NCI-H2171 (cell line): Measurements from ENCODE around the gene MEGF8.

Experiments used
- DNase-seq: peaks from one replicate; lab custom pipeline; 2025; lab: John Stamatoyannopoulos, UW

The MEGF8 gene

DNA sequence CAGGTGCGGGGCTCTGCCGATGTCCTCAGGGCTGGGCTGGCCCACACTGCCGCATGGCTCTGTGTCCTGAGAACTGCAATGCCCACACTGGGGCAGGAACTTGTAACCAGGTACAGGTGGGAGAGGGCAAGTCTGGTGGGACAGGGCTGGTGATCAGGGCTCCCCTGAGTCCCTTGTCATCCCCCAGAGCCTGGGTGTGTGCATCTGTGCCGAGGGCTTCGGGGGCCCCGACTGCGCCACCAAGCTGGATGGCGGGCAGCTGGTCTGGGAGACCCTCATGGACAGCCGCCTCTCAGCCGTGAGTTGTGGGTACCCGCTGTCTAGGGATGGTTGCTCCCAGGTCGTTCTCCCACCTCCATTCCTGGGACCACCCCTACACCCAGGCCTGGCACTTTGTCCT is 30.5 kb downstream of the MEGF8 start:
- no peak for DNase-seq

DNA sequence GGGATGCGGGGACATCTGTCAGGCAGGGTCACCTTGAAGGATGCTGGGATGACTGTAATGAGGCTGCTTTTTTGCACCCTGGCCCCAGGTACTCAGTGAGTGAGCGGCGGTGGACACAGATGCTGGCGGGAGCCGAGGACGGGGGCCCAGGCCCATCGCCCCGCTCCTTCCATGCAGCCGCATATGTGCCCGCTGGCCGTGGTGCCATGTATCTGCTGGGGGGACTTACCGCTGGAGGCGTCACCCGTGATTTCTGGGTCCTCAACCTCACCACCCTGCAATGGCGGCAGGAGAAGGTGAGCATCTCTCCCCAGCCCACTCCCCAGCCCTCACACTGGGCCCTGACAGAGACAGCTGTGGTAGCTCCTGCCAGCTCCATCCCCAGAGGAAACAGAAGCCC is 31.3 kb downstream of the MEGF8 start:
- DNase-seq = no peak

DNA sequence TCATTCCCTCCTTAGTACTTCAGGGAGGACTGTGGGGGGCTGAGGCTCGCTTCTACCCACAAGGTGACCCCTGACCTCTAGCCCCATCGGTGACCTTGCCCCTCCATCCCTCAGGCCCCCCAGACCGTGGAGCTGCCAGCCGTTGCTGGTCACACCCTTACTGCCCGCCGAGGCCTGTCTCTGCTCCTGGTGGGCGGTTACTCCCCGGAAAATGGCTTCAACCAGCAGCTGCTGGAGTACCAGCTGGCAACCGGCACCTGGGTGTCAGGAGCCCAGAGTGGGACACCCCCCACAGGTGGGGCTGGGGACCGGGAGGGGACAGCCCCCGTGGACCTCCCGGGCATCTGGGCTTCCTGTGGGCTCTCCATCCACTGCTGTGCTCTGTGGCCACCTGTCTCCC is 31.9 kb downstream of the MEGF8 start:
- DNase-seq = no peak

DNA sequence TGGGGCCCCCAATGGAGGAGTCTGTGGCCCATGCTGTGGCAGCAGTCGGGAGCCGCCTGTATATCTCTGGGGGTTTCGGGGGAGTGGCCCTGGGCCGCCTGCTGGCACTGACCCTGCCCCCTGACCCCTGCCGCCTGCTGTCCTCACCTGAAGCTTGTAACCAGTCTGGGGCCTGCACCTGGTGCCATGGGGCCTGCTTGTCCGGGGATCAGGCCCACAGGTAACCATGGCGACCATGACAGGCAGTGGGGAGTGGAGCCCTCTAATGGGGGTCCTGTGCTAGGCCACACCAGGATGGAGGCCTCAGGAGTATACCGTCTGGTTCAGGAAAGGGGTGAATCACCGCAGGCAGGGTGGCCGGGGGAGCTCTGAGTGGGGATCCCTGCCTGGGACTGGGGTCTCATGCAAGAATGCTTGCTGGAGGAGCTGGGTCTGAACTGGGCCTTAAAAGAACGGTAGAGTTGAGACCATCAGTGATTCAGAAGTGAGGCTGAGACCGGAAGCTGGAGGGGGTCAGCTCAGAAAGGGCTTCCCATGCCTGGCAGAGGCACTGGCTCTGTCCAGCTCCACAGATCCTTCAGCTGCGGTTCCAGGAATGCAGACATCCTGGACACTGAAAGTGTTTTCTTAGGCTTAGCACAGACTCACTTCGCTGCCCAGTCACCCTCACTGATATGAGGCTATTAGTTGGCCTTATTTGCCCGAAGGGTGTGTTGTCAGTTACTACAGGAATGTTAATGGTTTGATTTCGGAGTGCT is 35.5 kb downstream of the MEGF8 start:
- DNase-seq = no peak

DNA sequence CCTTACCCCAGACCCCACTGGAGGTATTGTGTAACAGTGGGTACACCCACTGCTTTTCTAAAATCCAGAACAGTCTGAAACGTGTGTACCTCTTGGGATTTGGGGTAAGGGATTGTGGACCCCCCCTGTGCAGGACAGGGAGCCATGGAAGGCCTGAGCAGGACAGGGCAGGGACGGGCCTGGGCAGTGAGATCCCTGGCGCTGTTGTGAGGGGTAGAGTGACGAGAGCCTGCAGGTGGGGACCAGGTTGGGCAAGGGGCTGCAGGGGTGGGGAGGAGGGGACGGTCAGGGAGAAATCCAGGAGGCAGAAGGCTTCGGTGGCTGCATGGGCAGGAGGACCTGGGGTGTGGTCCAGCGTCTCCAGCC is 36.1 kb downstream of the MEGF8 start:
- DNase-seq = no peak

DNA sequence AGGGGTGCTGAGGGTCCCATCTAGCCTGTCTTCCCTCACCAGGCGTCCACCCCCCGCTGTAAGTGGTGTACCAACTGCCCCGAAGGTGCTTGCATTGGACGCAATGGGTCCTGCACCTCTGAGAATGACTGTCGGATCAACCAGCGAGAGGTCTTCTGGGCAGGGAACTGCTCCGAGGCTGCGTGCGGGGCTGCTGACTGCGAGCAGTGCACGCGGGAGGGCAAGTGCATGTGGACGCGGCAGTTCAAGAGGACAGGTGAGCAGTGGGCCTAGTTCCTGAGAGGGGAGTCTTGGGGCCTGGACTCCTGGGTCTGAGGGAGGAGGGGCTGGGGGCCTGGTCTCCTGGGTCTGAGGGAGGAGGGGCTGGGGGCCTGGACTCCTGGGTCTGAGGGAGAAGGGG is 36.9 kb downstream of the MEGF8 start:
- DNase-seq = no peak

DNA sequence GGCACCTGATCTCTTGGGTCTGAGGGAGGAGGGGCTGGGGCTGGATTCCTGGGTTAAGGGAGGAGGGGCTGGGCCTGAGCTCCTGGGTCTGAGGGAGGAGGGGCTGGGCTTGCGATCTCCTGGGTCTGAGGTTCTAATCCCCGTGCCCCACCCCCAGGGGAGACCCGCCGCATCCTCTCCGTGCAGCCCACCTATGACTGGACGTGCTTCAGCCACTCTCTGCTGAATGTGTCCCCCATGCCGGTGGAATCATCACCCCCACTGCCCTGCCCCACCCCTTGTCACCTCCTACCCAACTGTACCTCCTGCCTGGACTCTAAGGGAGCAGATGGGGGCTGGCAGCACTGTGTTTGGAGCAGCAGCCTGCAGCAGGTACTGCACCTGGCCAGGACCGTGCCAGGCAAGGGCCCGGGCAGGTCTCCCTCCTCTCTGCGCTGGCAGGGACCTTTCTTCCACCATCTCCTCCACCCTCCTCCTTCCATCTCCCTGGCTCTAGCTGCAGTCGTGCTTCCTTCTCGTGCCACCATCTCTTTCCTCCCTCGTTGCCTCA is 37.5 kb downstream of the MEGF8 start:
- DNase-seq = no peak

DNA sequence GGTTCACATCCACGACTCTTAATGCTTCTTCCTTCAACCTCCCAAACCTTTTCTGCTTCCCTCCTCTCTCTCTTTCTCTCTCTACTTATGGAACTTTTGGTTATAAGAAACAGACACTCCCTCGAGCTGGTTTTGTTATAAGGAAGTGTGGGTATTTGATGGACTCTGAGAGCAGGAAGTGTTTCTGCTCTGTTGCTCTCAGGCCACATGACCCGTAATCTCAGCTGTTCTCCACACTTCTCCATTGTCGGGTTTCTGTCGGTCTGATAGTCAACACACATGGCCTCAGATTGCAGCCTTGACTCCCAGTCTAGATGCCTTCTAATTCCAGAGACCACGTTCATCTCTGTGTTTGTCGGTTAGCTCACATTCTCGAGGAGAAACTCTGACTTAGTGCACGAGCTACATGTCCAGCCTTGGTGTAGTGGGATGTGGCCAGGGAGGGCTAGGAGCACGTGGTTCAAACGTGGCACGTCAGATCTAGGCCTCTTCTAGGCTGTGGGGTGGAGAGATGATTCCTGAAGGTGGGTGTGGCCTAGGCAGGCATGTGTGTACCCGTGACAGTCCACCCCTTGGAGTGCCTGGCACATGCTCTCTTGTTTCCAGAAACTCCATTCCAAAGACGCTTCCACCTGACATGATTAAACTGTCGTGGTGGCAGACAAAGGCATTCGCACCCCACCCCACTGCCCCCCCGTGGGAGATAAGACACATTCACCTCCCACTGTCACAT is 38.3 kb downstream of the MEGF8 start:
- DNase-seq = no peak

DNA sequence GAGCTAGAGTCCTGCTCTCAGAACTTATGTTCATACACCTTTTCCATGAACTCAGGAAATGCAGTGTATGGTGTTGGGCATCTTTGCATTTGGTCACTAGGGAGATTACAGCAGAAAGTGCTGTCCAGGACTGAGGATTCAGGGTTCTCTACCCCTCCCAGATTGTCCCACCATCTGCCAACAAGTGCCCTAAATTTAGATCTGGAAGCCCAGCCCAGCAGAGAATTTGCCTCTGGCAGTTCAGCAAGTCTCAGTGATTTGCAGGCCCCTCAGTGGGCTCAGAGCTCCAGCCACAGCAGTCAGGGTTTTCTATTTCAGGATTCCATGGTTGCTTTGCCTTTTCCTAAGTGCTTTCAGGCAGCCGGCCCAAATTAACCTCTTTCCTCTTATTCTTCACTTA is 41.2 kb downstream of the MEGF8 start:
- no peak for DNase-seq

DNA sequence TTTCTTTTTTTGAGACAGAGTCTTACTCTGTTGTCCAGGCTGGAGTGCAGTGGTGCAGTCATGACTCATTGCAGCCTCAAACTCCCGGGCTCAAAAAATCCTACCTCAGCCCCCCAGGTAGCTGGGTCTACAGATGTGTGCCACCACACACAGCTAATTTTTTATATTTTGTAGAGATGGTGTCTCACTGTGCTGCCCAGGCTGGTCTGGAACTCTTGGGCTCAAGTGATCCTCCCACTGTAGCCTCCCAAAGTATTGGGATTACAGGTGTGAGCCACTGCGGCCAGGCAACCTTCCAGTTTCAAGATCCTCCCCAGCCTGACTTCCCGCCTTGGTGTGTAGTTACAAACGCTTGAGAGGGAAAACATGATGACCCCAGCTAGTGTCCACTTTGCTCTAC is 42.5 kb downstream of the MEGF8 start:
- no peak for DNase-seq

DNA sequence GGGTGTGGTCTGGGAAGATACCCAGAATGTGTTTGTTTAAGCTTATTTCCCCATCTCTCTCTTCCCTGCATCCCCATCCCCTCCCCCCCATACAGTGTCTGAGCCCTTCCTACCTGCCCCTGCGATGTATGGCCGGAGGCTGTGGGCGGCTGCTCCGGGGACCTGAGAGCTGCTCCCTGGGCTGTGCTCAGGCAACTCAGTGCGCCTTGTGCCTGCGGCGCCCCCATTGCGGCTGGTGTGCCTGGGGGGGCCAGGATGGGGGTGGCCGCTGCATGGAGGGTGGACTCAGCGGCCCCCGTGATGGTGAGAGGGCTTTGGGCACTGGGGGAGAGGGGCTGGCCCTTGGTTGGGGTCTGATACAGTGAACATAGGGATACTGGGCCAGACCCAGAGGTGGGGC is 42.9 kb downstream of the MEGF8 start:
- no peak for DNase-seq

DNA sequence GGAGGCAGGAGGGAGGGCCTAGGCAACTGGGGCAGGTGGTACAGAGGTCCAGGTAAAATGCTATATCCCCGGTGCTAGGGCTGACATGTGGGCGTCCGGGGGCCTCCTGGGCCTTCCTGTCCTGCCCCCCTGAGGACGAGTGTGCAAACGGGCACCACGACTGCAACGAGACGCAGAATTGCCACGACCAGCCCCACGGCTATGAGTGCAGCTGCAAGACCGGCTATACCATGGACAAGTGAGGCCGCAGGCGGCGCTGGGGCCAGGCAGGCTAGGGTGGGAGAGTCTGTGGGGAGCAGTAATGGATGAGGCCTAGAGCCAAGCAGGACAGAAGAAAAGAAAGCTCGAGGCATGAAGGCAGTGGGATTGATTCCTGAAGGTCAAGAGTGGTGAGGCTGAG is 43.3 kb downstream of the MEGF8 start:
- DNase-seq = no peak

DNA sequence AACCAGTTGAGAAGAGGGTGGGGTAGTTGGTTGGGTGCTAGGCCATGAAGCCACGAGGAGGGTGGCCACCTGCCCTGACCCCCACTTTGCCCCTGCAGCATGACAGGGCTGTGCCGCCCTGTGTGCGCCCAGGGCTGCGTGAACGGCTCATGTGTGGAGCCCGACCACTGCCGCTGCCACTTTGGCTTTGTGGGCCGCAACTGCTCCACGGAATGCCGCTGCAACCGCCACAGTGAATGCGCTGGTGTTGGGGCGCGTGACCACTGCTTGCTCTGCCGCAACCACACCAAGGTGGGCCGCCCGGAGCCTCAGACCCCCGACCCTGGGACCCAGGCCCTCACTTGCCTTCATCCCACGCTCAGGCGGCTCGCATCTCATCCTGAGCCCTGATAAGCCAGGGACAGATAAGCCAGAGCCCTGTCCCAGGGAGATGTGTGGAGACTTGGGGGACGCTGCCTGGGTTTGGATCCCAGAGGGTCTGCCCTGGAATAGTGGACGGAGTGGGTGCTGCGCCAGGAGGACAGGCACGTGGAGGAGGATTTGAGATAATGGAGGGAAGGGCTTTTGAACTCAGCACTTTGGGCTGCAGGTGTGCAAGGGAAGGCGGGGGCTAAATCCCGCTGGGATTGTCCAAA is 44.1 kb downstream of the MEGF8 start:
- no peak for DNase-seq

DNA sequence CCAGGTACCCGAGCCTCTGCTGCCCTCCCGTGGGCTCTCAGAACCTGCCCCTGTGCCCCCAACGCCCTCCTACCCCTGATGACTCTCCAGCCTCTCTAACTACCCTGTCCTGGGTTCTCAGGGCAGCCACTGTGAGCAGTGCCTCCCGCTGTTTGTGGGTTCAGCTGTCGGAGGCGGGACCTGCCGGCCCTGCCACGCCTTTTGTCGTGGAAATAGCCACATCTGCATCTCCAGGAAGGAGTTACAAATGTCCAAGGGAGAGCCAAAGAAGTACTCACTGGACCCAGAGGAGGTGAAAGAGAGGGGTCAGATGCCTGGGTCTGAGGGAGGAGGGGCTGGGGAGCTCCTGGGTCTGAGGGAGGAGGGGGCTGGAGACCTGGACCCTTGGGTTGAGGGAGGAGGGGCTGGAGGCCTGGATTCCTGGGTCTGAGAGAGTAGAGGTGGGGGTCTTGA is 44.7 kb downstream of the MEGF8 start:
- DNase-seq = no peak

DNA sequence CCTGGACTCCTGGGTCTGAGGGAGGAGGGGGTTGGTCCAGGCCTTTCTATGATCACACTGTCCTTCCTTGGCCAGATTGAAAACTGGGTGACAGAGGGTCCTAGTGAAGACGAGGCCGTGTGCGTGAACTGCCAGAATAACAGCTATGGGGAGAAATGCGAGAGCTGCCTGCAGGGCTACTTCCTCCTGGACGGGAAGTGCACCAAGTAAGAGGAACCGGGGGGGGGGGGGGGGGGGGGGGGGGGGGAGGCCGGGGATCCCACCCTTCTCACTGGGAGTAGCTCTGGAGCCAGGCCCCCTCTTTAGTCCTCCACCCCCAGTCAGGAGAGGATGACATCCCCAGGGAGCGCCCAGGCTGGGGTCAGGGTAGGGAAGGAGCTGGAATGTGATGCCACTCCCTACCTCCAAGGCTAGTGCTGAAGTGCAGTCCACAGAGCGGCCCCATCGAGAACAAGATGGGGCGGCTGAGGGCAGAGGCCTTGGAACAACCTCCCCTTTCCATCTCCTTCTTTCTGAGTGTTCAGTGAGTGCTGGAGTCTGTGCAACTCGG is 45.3 kb downstream of the MEGF8 start:
- no peak for DNase-seq

DNA sequence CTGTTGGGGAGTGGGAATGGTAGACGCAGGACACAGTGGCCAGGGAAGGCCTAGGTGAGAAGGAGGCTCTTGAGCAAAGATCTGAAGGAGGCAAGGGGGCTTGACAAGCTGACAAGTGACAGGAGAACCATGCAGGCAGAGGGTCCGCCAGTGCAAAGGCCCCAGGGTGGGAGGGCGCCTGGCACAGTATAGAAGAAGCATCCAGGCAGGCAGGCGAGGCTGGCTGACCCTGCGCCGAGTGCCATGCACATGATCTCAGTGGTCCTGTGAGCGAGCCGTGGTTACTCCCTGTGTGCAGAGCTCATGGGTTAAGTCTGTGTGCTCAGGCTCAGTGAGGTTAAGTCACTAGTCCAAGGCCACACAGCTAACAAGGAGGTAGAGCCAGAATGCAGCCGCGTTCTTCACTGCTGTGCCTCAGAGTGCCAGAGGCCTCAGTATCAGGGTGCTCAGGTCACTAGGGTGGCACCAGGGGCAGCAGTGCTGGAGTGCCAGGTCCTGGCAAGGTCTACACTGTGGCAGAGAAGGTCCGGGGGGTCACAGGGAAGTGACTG is 49.5 kb downstream of the MEGF8 start:
- no peak for DNase-seq

DNA sequence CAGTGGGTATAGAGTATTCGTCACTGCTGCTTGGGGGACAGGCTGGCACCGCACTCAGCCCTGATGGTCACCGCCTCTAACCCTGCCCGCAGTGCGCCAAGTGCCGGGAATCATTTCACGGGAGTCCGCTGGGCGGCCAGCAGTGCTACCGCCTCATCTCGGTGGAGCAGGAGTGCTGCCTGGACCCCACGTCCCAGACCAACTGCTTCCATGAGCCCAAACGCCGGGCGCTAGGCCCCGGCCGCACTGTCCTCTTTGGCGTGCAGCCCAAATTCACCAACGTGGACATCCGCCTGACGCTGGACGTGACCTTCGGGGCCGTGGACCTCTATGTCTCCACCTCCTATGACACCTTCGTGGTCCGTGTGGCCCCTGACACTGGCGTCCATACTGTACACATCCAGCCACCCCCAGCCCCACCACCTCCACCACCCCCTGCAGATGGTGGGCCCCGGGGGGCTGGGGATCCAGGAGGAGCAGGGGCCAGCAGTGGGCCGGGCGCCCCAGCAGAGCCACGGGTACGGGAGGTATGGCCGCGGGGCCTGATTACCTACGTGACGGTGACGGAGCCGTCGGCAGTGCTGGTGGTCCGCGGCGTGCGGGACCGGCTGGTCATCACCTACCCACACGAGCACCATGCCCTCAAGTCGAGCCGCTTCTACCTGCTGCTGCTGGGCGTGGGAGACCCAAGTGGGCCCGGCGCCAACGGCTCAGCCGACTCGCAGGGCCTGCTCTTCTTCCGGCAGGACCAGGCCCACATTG is 50.2 kb downstream of the MEGF8 start:
- DNase-seq = no peak

DNA sequence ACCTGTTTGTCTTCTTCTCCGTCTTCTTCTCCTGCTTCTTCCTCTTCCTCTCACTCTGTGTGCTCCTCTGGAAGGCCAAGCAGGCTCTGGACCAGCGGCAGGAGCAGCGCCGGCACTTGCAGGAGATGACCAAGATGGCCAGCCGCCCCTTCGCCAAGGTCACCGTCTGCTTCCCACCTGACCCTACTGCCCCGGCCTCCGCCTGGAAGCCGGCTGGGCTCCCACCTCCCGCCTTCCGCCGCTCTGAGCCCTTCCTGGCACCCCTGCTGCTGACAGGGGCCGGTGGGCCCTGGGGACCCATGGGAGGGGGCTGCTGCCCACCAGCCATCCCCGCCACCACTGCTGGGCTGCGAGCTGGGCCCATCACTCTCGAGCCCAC is 50.7 kb downstream of the MEGF8 start:
- DNase-seq = no peak

DNA sequence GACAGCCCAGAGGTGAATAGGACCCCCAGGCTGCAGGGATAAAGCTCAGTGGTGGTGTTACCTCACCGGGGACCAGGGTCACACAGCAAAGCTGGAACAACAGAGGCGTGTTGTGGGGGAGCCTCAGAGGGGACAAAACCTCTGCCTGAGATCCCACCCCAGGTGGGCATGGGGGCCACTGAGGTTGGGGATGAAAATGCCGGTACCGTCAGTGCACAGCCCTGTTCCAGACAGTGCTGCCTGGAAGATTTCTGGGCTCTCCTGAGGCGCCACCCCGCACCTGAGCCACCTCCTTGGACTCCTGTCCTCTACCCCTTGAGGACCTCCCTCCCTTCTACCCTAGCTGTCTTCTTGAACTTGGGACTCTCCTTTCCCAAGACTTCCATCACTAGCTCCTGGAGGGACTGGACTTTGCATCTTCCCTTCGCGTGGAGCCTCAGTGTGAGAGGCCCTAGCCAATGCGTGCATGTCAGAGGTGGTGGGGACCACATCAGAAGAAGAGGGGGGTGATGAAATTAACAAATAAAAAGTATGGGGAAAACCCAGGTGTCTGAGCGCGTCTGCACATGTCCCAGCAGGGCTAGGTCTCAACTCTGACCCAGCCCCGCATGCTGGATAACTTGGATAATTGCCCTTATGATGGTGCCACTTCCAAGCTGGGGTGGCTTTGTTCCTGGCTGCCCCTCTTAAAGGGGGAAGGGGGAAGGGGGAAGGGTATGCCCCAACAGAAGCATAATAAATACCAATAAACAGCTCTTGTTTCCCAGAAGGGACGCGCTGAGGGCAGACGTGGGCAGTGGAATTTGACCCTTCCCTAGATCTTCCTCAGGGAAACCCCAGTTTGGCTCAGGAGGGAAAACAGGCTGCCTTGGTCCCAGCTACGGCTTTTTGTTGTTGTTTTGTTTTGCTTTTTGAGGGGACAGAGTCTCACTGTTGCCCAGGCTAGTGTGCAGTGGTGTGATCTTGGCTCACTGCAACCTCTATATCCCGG is 53.1 kb downstream of the MEGF8 start:
- DNase-seq = peak; percentile 13

DNA sequence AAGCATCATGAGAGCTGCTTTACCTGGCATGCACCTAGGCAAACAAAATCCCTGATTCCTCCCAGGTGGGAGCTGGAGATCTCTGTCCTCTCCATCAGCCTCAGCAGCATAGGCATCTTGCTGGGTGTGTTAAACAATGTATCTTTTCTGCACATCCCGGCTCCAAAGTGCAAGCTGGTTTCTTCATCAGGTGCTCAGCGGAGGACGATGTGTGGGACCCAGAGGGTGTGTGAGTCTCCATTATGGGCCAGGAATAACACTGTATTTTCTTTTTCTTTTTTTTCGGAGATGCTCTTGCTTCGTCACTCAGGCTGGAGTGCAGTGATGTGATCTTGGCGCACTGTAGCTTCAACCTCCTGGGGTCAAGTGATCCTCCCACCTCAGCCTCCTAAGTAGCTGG is 54.7 kb downstream of the MEGF8 start:
- no peak for DNase-seq
